Measurements from ENCODE around the gene LRRC42. TPM values are rescaled to one million over a fixed set of nuclear protein-coding genes. Genes with fewer than 3 reads are reported as not detected.

The LRRC42 gene
- total RNA-seq, 2 donors from 2014 or later, result 10.5 to 10.6 TPM

GRCh38 chr1:54016343-54017282 lies 70.5 kb downstream of the LRRC42 start:
- H3K27ac ChIP-seq, result no peak overlapping the region
- no peaks in the 10 kb centered on the region for H3K36me3 ChIP-seq
- no peaks in the 10 kb centered on the region for H3K27me3 ChIP-seq
- H3K9me3 ChIP-seq, result no peaks in the 10 kb centered on the region
- no peak overlapping the region for H3K4me3 ChIP-seq
- no peaks in the 10 kb centered on the region for H3K4me1 ChIP-seq
- peak; percentile 49 for DNase-seq (ENCODE audit: low spot score)
- TF ChIP-seq CTCF (IDR thresholded peaks at IDR 0.05), result no peak

Other genes starting within 250 kb of the LRRC42 start
- gene GLIS1, start 207.2 kb upstream of the LRRC42 start, total RNA-seq, result under 1 TPM; 0.20 to 0.22 TPM
- gene NDC1, start 108.1 kb upstream of the LRRC42 start, total RNA-seq, result 1 to 10 TPM; 6.4 TPM
- 10 to 100 TPM; 14.1 to 17.5 TPM for gene YIPF1, start 56.6 kb upstream of the LRRC42 start, total RNA-seq
- not detected for gene DIO1, start 52.2 kb upstream of the LRRC42 start, total RNA-seq
- 10 to 100 TPM in 1 of 2 donors, 1 to 10 TPM in 1; 6.5 to 10.1 TPM for gene IFT25, start 651 bp upstream of the LRRC42 start, total RNA-seq
- not detected for gene LDLRAD1, start 71.8 kb downstream of the LRRC42 start, total RNA-seq
- 100 to 1,000 TPM; 277 to 390 TPM for gene TMEM59, start 106.9 kb downstream of the LRRC42 start, total RNA-seq
- 1 to 10 TPM; 3.3 to 5.6 TPM for gene TCEANC2, start 107.3 kb downstream of the LRRC42 start, total RNA-seq
- gene CDCP2, start 206.7 kb downstream of the LRRC42 start, total RNA-seq, result not detected

Data from right atrium auricular region (tissue), 2 donors.